ENCODE data around the gene SYNJ1. TPM values are rescaled to one million over a fixed set of nuclear protein-coding genes. Genes with fewer than 3 reads are reported as not detected.
A peak's percentile ranks its signal among the peaks of the same experiment; 100 is the strongest.
"Not testable (repeated sequence)": the region's sequence is repeated elsewhere in the genome, so short reads cannot be mapped to it uniquely, and the experiment has no call there.

SYNJ1 gene
- total RNA-seq, 2 donors from 2014 or later, result 6.0 to 12.2 TPM

GRCh38 chr21:32741336-32741735 is 13.5 kb upstream of the SYNJ1 start:
- no peaks in the 10 kb centered on the region for H3K27me3 Mint-ChIP-seq (ENCODE audit: insufficient read depth)
- H3K4me1 Mint-ChIP-seq, result peaks cover 35% of the 10 kb centered on the region
- Histone ChIP-seq H3K27ac (ENCODE audit: low read depth, low read length) (peak overlapping the region; percentile 42), H3K9ac (ENCODE audit: extremely low read depth, low read length, poor library complexity, severe bottlenecking) (no peak overlapping the region), H3K4me1 (ENCODE audit: control insufficient read depth, insufficient read depth, low read length) (peaks cover 2% of the 10 kb centered on the region), H3K4me3 (ENCODE audit: low read length) (no peak overlapping the region), H3K27me3 (ENCODE audit: control insufficient read depth, insufficient read depth, low read length, poor library complexity, severe bottlenecking) (no peaks in the 10 kb centered on the region), H3K9me3 (ENCODE audit: control insufficient read depth, low read length) (no peaks in the 10 kb centered on the region), H3K36me3 (ENCODE audit: control insufficient read depth, insufficient read depth, low read length) (peaks cover 97% of the 10 kb centered on the region)
- no peak overlapping the region for H3K4me3 Mint-ChIP-seq
- no peak overlapping the region for H3K27ac Mint-ChIP-seq
- TF ChIP-seq CTCF (conservative IDR thresholded peaks at IDR 0.05), result no peak
- no peak for DNase-seq
- H3K9me3 Mint-ChIP-seq, result no peaks in the 10 kb centered on the region
- 94 to 100% methylated on average over 1 to 3 of the region's 3 CpGs for WGBS, 2 experiments (ENCODE audit: insufficient coverage in 1 of 2, insufficient read length in 1 of 2)
- peaks cover 83% of the 10 kb centered on the region for H3K36me3 Mint-ChIP-seq (ENCODE audit: low read depth)

DNA sequence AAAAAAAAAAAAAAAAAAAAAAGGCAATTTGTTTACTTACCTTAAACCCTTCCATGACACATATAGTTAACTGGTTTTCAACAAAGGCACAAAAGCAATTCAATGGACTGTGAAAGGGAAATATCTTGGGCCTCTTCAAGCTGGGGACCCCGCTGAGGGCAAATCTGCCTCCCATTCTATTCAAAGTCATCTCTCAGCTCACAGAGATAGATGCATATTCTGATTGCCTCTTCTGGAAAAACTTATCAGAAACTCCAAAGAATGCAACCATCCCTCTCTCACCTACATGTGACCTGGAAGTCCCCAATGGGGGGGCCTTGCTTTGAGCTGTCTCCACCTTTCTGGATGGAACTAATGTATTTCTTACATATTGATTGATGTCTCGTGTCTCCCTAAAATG is 12.1 kb upstream of the SYNJ1 start:
- no peaks in the 10 kb centered on the region for H3K27me3 ChIP-seq (ENCODE audit: control insufficient read depth, insufficient read depth, low read length, poor library complexity, severe bottlenecking)
- no peak overlapping the region for H3K9ac ChIP-seq (ENCODE audit: extremely low read depth, low read length, poor library complexity, severe bottlenecking)
- no peaks in the 10 kb centered on the region for H3K9me3 ChIP-seq (ENCODE audit: control insufficient read depth, low read length)
- peaks cover 2% of the 10 kb centered on the region for H3K4me1 ChIP-seq (ENCODE audit: control insufficient read depth, insufficient read depth, low read length)
- Mint-ChIP-seq H3K4me3 (no peak overlapping the region), H3K36me3 (ENCODE audit: low read depth) (peaks cover 81% of the 10 kb centered on the region), H3K9me3 (no peaks in the 10 kb centered on the region), H3K27me3 (ENCODE audit: insufficient read depth) (no peaks in the 10 kb centered on the region), H3K27ac (peak overlapping the region; percentile 64), H3K4me1 (peaks cover 40% of the 10 kb centered on the region)
- no peak overlapping the region for H3K27ac ChIP-seq (ENCODE audit: low read depth, low read length)
- H3K36me3 ChIP-seq (ENCODE audit: control insufficient read depth, insufficient read depth, low read length), result peaks cover 97% of the 10 kb centered on the region
- 80% methylated on average over 2 of the region's 2 CpGs; no CpG with 5 or more reads in 1 of the 2 experiments for WGBS, 2 experiments (ENCODE audit: insufficient coverage in 1 of 2, insufficient read length in 1 of 2)
- DNase-seq, result peak; percentile 79
- no peak for TF ChIP-seq CTCF (conservative IDR thresholded peaks at IDR 0.05)
- H3K4me3 ChIP-seq (ENCODE audit: low read length), result no peak overlapping the region

- H3K4me3 ChIP-seq (ENCODE audit: low read length); H3K27ac Mint-ChIP-seq; H3K4me3 Mint-ChIP-seq; DNase-seq; H3K27me3 Mint-ChIP-seq (ENCODE audit: insufficient read depth); H3K9me3 ChIP-seq (ENCODE audit: control insufficient read depth, low read length); H3K9me3 Mint-ChIP-seq; H3K4me1 ChIP-seq (ENCODE audit: control insufficient read depth, insufficient read depth, low read length); H3K9ac ChIP-seq (ENCODE audit: extremely low read depth, low read length, poor library complexity, severe bottlenecking); H3K27ac ChIP-seq (ENCODE audit: low read depth, low read length); H3K27me3 ChIP-seq (ENCODE audit: control insufficient read depth, insufficient read depth, low read length, poor library complexity, severe bottlenecking): not testable (repeated sequence)
- WGBS, 2 experiments (ENCODE audit: insufficient coverage in 1 of 2, insufficient read length in 1 of 2), result 90 to 93% methylated on average over 4 of the region's 4 CpGs
- peaks cover 40% of the 10 kb centered on the region for H3K4me1 Mint-ChIP-seq
- H3K36me3 ChIP-seq (ENCODE audit: control insufficient read depth, insufficient read depth, low read length), result peaks cover 81% of the 10 kb centered on the region
- peaks cover 63% of the 10 kb centered on the region for H3K36me3 Mint-ChIP-seq (ENCODE audit: low read depth)
These were observed 8.3 kb upstream of the SYNJ1 start for GRCh38 chr21:32736083-32736482.

DNA sequence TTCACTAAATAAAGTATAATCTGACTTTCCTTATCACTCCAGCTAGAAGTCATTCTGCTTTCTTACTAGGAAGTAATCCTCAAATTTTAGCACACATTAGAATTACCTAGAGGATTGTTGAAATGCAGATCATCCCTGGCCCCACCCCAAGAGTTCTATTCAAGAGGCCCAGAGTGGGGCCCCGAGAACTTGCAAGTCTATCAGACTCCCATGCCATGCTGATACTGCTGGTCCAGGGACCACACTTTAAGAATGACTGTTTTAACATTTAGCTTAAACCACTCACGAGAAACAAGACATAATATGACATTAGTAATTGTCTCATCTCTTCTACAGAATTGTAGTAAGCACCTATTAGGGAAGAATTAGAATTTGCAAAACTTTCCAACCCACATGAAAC is 7.7 kb upstream of the SYNJ1 start:
- no peak overlapping the region for H3K27ac Mint-ChIP-seq
- Histone ChIP-seq H3K4me3 (ENCODE audit: low read length) (no peak overlapping the region), H3K9ac (ENCODE audit: extremely low read depth, low read length, poor library complexity, severe bottlenecking) (no peak overlapping the region), H3K4me1 (ENCODE audit: control insufficient read depth, insufficient read depth, low read length) (peaks cover 2% of the 10 kb centered on the region), H3K36me3 (ENCODE audit: control insufficient read depth, insufficient read depth, low read length) (peaks cover 75% of the 10 kb centered on the region), H3K9me3 (ENCODE audit: control insufficient read depth, low read length) (no peaks in the 10 kb centered on the region), H3K27ac (ENCODE audit: low read depth, low read length) (no peak overlapping the region), H3K27me3 (ENCODE audit: control insufficient read depth, insufficient read depth, low read length, poor library complexity, severe bottlenecking) (no peaks in the 10 kb centered on the region)
- H3K4me1 Mint-ChIP-seq, result peaks cover 35% of the 10 kb centered on the region
- no peak for TF ChIP-seq CTCF (conservative IDR thresholded peaks at IDR 0.05)
- no peaks in the 10 kb centered on the region for H3K27me3 Mint-ChIP-seq (ENCODE audit: insufficient read depth)
- H3K9me3 Mint-ChIP-seq, result no peaks in the 10 kb centered on the region
- no peak for DNase-seq
- H3K4me3 Mint-ChIP-seq, result no peak overlapping the region
- WGBS, 2 experiments (ENCODE audit: insufficient coverage in 1 of 2, insufficient read length in 1 of 2), result 98 to 100% methylated on average over 1 to 2 of the region's 2 CpGs
- H3K36me3 Mint-ChIP-seq (ENCODE audit: low read depth), result peaks cover 58% of the 10 kb centered on the region
